NCI-H2171 treated with DMSO at 0.1 percent for 48 hours (cell line): ENCODE data around the gene UNC13B.

Source experiments
- DNase-seq: peaks from one replicate; lab custom pipeline; 2025; lab: John Stamatoyannopoulos, UW

The UNC13B gene

DNA sequence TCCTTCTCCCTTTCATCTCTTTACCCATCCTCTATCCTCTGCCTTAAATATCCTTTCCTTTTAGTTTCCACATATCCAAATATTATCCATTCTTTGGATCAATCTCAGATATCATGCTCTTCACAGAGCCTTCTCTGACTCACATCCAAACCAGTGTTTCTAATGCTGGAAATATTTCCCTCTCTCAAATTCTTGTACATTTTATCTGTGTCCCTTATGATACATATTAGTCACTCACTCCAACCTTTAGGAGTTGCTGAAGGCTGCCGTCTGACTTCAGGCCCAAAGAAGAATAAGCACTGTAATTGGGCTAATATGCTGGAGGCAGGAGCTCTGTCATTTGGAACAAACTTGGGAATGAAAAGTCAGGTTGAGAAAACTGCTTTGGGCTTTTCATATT, 171.7 kb downstream of the UNC13B start:
- DNase-seq, result no peak

DNA sequence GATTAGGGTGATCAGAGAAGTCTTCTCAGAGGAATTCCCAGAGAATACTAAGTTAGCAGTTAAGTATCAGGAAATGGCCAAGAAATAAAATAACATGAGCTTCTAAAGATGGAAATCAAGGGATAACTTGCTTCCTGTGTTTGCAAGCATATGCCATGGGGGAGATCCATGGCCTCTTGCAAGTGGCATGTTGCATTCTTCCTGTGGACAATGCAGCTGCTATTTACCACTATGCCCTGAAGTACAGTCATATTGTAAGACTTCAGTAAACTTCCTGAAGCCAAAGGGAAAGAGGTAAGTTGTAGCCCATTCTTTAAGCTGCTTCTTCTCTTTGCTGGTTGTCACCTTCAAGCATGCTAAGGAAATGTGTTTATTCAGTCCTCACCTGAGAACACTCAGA, 173.4 kb downstream of the UNC13B start:
- DNase-seq, result no peak

DNA sequence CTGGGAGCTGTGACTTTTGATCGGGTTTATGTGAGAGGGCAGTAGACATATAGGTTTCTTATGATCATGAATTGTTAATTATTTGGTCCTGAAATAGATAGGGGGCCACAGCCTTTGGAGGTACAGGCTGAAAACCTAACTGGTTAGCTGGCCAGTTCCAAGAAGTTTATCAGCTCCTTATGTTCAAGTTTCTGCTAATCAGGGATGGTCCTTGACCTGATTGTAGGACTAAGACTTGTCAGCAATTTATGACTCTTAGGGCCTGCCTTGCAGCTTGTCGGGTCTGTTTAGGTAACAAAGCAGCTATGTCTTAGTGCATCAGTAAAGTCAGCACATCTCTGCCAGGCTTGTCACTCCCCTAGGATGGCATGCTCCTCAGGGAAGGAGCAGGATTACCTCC, 176.3 kb downstream of the UNC13B start:
- no peak for DNase-seq

DNA sequence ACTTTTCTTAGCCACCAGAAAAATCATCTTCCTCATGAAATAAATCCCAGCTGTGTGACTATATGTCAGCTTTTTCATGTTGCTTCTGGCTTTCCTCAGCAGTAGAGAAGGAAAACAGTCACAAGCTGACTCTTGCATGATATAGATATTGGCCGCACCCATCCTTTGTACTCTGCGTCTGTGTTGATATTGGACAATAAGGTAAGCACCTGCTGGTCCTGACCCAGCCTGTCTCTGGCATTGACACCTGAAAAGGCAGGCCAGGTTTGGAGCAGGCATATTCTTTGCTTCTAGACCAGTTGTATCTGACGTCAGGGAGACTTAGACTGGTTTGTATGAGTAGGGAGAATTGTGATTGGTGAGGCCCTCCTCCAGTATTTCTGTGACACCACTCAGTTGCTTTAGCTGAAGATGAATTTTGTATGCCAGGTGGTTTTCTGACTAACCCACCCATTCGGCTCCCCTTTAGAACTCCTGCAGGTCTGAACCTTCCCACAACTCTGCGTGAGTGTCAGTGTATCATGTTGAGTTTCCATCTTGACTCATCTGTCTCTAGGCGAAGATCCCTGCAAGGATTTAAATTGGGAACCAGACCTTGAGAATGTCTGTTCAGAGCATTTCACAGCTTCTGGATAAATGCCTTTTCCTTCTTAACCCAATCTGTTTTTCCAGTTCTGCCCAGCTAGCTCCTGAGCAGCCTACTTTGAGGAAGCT, 176.9 kb downstream of the UNC13B start:
- DNase-seq, result no peak

DNA sequence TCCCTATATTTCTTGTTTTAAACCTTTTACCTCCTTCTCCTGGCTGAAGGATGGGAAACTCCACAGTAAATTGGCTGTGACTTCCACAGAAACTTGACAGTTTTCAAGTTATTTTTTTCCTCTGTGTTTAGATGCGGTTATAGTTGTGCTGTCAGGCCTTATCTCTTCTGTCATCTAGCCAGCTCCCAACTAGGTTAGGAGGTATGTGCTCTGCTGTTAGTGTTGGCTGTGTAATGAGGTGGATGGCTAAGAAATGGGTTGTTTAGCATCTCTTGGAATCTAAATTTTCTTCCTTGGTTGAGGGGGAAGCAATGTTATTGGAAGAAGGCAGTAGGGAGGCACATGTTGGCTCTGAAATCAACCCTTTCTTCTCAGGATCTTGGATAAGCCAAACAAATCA, 178.2 kb downstream of the UNC13B start:
- no peak for DNase-seq

DNA sequence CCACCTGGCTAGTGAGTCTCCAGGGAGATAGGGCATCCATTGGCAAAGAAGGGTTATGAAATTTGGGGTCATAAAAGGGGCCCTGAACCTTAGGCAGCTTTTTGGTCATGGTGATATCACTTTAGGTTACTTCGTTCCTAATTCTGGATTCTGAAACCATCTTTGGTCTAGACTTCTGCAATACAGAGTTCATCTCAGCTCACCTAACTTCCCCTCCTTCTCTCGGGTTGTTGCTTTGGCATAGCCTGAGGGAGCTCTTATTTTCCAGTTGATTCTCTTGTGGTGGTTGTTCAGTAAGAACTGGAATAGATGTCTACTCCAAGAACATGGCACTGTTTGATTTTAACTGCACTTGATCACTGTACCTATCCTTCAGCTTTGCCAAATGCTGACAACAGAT, 179.2 kb downstream of the UNC13B start:
- no peak for DNase-seq

DNA sequence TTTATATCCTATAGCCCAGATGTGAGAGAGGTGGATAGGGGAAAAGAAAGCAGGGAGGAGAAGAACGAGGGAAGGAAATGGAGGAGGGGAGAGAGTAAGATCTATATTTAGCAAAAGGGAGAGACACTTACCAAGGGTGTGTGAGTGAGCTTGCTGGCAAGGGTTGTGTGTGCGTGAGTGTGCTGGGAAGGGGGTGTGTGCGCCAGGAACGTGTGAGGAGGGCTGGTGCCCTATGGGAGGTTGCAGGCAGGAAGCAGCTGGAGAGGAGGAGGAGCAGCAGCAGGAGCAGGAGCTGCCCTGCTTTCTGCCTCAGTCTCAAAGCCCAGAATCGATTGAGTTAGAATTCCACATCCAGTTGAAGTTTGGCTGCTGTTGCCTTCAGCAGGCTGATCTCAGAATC, 179.8 kb downstream of the UNC13B start:
- peak; percentile 3 for DNase-seq

DNA sequence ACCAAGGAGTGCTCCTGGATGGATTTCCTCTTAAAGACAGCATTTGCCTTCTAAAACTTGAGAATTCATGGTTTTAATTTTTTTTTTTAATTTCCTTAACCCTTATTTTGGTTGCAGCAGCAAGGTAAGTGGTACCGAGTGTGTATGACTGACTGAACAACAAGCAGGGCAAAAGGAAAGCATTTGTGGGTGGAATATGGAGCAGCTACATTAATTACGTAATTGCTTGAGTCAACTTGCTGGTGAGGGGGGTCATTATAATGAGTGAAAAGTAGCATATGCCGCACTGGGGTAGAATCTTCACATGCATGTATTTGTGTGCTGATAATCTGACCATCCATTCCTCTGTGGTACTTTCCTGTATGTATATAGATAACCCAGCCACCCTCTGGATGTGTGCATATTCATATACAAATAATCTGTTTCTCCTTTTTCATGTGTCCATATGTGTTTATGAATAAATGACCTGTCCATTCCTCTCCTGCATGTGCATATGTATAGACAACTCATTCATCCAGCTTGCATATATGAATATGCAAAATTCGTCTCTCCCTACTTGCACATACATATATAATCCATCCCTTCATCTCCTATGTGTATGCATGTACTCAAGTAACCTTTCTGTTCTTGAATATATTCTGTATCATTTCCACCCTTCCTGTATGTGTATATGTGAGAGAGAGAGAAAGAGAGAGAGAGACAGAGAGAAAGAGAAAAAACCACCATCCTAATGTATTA, 180.6 kb downstream of the UNC13B start:
- DNase-seq, result no peak

DNA sequence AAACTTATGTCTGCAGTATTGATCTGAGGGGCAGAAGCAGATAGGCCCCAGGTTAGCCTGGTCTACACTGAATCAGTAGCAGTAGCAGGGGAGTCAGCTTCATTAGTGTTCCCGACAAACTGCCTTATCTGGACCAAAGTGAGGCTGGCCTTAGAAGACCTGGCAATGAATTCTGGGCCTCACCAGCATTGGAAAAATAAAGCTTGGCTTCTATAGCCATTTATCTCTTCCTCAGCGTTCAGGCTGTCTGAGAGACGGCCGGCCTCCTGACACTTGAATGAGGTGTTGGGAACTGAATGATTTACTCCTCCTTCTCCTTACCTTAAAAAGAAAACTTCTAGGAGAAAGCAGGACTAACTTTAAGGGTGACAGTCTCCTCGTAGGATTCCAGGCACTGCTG, 186.3 kb downstream of the UNC13B start:
- DNase-seq, result no peak

DNA sequence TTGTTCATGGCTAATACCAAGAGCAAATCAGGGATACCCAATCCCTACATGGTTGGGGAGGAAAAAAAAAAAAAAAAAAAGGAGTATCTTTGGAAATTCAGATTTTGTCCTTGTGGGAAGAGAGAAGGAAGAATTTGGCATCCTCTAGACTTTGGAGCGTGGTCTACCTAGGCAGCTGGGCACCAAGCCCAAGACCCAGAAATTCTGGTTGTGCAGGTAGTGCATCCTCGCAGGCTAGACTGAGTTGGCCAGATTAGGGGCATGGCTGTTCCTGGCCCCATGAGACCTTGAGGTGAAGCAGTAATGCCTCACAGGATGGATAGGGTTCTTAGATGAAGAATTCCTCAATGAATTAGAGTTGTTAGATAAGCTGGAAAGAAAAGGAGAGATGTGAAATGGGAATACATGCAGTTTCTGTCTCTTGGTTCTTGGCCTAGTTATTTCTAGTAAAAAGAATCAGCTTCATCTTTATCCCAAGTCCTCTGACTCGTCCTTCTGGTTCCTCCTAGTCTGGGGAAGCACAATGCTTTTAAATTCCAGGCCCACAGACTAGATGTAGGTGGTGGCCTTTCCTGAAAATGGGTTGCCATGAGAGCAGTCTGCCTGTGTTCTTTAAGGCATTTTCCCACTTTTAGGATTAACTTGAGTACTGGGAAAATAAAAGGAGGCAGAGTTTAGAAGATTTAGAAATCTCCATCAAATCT, 187.6 kb downstream of the UNC13B start:
- DNase-seq, result no peak

DNA sequence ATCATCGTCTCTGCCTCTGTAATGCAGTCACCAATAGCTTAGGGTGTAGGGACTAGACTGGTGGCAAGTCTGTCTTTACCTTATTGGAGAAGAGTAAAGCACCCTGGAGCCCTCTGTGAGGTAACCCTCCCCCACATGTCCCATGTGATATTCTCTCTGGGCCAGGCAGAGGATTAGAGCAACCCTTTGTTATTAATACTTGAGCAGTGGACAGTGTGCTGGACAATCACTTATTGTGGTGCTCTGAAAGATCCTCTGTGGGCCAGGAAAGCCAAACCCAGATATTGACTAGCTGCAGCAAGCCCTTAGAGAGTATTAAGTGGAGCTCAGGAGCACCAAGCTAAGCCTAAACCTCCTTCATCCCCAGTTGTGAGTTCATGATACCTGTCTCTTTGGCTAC, 188.4 kb downstream of the UNC13B start:
- no peak for DNase-seq

DNA sequence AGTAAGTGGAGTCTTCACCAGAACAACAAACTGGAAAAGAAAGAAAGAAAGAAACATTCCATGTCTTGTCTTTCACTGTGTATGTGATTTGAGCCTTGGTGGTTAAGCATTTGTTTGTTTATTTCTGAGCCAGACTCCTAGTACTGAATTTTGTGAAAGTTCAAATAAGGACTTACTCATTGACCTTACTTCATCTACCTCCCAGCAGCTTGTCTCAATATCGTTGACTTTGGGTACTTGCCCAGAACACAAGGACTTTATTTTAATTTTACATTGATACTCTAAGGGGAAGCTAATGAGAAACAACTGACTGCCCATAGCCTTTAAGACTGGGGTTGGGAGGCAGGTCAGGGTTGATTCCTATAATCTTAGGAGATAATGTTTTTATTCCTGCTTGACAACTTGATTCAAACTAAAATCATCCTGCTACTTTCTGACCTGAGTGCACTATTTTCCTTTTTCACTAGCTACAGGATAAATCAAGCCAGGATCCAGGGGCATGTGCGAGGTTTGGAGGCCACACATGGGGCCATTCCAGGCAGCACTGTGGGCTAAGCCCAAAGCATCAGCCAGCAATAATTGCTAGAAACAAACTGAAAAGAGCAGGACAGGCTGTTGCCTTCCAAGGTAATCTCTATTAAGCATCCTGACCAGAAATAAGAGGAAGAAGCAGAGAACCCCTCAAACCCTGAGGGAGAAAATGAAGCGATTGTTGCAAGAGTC, 189.2 kb downstream of the UNC13B start:
- no peak for DNase-seq

DNA sequence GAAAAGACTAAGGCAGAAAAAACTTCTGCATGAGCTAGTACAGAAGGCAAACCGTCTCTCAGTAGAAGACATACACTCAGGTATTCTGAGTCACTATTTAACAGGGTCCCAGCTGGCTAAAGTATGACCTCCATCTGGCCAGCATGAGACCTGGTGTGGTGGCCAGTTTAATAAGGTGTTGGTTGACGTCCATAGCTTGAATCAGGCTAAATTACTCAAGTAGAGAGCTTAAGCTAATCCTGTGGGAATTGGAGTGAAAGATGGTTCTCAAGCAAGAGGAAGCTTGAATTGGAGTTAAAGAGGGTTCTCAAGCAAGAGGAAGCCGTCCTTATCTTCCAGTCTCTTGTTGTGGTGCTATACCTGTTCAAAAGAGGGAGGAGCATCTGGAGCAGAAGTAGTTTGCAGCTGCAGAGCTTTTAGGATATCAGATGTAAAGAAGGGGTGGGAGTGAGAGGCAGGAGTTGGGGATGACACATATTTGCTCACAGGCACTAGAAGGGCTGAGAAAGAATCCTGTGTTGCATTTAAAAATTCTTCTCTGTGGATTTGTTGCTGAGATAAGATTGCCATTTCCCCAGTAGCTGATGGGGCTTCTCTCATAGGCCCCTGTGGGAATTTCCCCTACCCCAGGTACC, 192.0 kb downstream of the UNC13B start:
- DNase-seq, result no peak

DNA sequence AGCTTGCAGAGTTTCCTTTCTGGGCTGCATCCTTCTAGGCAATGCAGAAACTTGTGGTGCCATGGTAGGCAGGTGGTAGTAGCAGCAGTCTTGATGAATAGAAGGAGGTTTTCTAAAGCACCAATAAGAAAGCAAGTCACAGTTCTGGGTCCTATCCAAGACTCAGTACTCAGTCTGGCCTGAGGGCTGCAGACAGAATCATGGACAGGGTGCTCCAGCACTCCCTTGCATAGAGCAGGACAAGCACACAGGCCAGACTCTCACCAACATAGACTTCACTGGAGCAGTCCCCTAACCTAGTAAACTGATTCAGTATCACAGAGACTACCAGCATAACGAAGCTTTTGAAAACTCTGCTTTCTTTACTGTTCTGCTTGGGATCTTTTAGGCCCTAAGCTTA, 194.1 kb downstream of the UNC13B start:
- DNase-seq, result no peak

DNA sequence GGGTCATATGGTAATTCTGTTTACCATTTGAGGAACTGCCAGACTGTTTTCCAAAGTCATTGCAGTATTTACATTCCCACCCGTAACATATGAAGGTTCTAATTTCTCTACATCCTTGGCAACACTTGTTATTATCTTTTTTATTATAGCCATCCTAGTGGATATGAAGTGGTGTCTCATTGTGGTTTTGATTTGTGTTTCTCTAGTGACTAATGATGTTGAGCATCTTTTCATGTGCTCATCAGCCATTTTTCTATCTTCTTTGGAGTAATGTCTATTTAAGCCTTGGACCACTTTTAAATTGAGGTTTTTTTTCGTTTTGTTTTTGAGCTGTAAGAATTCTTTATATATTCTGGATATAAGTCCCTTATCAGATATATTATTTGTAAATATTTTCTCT, 195.3 kb downstream of the UNC13B start:
- DNase-seq, result no peak

DNA sequence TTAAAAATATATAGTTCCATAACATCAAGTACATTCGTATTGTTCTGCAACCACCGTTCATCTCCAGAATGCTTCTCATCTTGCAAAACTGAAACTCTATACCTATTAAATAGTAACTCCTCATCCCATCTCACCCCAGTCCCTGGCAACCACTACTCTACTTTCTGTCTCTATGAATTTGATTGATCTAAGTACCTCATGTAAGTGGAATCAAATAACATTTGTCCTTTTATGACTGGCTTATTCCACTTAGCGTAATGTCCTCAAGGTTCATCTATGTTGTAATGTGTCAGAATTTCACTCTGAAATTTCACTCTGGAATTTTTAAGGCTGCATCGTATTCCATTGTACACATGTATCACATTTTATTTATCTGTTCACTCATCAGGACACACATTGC, 196.0 kb downstream of the UNC13B start:
- DNase-seq, result peak; percentile 22

DNA sequence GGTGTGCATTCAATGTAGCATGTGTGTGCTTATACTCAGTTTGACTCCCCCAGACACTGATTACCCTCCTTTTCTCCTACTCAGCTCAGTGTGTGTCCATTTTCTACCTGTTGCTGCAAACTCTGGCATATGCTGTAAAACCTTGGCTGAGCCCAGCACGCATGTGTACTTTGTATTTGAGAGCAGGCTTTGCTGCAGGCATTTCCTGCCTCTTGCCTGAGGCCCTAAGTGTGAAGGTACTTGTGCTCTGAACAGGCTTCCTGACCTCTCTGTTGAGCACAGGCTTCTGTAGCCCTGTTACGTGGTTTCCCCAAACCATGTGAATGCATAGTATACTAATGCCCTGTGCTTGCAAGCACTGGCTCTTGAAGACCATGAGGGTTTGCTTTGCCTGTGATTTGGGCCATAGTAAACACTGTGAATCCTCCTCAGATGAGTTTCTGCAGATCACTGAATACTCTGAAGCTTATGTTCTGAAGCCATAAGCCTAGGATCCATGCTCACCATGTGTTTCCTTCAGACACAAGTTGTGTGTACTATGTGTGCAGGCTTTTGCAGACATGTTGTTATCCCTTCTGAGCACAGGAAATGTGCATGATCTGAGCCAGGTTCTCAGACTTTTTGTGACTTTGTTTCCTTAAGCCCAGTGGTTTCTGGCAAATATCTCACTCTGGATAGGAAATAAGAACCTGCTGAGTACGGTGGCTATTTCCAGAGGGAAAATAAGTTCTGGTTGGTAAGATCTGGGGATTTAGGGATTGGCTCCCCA, 203.2 kb downstream of the UNC13B start:
- DNase-seq, result no peak

DNA sequence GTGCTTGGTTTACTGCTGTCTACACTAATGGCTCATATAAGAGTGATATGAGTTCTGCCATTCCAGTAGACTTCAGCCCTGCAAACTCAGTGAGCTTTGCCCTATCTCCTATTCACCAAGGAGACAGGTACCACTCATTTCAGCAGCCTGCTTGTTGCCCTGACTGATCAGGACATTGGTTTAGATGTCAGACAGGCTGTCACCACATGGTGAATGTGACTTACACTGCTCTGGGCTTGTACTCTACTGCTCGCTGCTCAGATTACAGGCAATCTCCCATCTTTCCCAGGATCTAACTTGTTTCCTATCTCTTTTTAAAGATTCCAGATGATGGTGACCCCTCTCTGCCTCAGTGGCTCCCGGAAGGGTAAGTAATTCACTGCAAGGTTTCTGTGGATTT, 204.8 kb downstream of the UNC13B start:
- no peak for DNase-seq

DNA sequence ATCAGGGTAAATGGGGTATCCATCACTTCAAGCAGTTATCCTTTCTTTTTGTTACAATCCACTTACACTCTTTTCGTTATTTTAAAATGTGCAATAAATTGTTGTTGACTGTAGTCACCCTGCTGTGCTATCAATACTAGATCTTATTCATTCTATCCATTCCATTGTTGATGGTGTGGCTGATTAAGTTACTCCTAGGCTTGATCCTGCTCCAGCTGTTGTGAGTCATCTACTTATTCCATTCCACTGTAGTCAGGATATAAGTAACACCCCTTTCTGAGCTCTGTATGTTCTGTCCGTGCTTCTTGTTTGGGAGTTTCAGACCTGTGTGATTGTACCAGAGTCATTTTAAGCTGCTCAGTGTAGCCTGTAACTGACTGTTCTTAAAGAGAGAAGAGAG, 205.6 kb downstream of the UNC13B start:
- DNase-seq, result no peak

DNA sequence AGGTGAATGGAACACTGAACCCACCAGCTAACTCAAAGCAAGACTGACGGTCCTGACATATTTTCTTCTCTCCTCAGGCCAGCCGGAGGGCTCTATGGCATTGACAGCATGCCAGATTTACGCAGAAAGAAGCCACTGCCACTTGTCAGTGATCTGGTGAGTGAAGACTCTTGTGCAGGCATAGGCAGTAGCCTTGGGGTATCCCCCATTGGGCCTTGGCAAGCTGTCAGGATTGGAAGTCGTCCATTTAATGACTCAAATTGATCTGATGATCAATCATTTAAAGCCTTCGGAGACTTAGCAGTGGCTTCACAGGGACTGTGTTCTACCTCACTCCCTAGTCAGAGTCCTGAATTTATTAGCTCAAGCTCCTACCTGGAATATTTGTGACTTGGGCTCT, 208.4 kb downstream of the UNC13B start:
- DNase-seq, result no peak

DNA sequence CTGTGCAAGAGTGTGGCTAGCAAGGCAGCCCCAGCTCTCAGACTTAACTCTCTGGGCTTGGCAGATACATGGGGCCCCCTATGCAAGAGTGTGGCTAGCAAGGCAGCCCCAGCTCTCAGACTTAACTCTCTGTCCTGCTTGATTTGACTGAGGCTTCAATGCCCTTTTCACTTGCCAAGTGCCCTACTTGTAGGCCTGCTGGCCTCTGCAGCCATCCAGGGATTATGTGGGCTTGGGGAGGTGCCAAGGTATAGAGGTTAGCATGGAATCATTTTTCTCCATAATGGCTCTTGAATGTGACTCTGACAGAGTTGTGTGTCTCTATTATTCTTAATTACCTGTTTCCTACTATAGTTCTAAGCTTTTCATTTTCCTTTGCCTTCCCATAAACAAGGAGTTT, 212.6 kb downstream of the UNC13B start:
- no peak for DNase-seq
